Activated CD4-positive, alpha-beta T cell treated with anti-CD3 and anti-CD28 coated beads for 24 hours (primary cell): ENCODE data around the gene NUDT14.

Source experiments
- DNase-seq, 2 donors: peaks; one replicate each; pipeline ENCODE4 v3.0.0-alpha.2; 2020; ENCODE audit warnings: low read depth in 2 of 2

NUDT14 gene

DNA sequence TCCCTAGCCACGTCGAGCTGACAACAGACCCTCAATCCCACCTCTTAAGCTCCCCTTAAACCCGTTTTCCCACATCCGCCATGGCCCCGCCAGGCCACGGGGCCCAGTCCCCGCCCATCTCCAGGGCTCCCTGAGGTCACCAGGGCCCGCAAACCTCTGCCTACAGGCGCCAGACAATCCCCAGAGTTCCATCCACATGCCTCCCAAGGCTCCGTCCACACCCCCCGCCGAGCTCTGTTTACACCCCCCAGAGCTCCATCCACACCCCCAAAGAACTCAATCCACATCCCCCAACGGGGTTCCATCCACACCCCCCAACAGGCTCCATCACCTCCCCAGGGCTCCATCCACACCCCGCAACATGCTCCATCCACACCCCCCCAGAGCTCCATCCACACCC, 21.8 kb downstream of the NUDT14 start:
- no peak for DNase-seq

GRCh38 chr14:105158794-105159193, 22.3 kb downstream of the NUDT14 start:
- DNase-seq: no peak

DNA sequence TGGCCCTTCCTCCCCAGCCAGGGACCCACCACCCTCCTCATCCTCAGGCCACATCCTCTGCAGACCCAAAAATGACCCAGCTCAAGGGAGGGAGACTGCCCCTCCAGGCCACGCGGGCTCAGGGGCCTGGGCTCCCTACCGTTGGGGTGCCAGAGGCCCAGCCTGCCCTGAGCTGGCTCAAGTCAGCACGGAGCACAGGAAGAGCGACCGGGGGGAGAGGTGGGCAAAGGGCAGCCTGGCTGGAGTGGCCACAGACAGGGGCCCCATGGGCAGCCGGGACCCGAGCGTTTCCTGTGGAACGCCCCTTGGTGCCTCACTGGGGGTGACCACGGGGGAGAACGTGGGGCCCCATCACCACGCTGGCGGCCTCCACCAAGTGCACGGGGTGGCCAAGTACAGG, 23.2 kb downstream of the NUDT14 start:
- DNase-seq: no peak

- DNase-seq: no peak
These were observed 24.4 kb downstream of the NUDT14 start for GRCh38 chr14:105156414-105157375.

DNA sequence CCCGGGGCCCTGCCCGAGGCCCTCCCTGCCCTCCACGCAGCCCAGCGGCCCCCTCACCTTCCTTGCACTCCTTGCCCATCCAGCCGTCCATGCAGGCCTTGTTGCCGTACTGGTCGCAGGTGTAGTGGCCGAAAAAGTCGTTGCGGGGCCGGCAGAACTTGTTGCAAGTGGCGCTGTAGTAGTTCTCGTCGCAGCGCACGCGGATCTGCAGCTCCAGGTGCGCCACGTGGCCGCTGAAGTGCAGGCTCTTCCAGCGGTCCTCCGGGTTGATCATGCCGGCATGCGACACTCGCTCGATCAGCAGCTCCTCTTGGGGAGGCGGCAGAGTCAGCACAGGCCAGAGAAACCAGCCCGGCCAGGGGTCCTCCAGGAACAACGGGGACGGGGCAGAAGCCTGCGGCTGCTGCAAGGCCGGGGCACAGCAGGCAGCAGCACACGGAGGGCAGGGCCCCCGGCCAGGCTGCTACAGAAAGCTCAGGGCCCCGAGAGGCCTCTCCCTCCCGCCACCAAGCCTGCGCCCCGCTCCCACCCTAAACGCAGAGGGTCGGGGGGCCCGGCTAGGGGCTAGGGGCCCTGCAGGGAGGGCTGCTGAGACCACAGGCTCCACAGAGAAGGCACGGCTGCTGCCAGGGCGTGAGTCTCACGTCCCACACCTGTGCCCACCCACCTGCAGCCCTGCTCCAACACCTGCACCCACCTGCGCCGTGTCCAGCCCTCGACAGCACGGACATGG, 25.3 kb downstream of the NUDT14 start:
- DNase-seq: no peak

DNA sequence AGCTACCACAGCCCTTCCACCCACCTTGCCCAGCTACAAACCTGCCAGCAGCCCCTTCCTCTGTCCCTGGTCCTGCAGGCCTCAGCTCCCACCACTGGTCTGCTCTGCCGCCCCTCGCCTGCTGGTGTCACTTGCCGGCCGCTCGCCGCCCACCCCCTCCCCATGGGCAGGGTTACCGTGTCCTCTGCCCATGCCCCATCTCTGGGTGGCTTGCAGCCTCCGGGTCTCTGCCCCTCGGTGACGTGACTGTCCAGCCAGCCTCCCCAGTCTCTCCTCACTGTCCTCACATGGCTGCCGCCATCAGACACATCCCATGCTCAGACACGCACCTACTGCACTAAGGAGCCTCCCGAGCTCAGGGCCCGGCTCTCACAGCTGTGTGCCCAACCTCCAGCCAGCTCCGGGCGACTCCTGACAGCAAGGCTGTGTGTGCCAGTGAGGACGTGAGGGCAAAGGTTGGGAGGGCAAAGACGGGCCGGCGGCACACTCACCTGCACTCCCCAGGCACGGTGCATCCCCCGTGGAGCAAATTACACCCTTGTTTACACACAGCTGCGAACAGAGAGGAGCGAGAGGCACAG, 26.0 kb downstream of the NUDT14 start:
- DNase-seq: no peak

DNA sequence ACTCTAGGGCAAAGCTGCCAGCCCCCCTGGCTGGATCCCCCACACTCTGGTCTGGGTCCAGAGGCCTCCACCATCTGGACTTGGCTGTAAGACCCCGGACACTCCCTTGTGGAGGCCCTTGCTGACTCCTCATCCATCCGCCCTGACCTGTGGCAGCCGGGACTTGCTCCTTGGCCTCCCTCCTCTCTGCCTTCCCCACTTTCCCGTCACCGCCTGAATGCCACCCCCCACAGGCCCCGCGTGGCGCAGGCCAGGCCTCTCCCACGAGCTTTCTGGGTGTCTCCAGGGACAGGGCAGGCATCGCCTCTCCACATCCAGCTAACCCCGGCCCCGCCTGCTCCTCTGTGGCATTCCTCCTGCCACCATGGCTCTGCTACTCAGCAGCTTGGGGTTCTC, 26.6 kb downstream of the NUDT14 start:
- DNase-seq: no peak

GRCh38 chr14:105153739-105154475, 27.2 kb downstream of the NUDT14 start:
- no peak for DNase-seq

- DNase-seq: no peak
These were observed 27.8 kb downstream of the NUDT14 start for GRCh38 chr14:105153331-105153731.

- DNase-seq: no peak
These were observed 28.3 kb downstream of the NUDT14 start for GRCh38 chr14:105152794-105153241.

DNA sequence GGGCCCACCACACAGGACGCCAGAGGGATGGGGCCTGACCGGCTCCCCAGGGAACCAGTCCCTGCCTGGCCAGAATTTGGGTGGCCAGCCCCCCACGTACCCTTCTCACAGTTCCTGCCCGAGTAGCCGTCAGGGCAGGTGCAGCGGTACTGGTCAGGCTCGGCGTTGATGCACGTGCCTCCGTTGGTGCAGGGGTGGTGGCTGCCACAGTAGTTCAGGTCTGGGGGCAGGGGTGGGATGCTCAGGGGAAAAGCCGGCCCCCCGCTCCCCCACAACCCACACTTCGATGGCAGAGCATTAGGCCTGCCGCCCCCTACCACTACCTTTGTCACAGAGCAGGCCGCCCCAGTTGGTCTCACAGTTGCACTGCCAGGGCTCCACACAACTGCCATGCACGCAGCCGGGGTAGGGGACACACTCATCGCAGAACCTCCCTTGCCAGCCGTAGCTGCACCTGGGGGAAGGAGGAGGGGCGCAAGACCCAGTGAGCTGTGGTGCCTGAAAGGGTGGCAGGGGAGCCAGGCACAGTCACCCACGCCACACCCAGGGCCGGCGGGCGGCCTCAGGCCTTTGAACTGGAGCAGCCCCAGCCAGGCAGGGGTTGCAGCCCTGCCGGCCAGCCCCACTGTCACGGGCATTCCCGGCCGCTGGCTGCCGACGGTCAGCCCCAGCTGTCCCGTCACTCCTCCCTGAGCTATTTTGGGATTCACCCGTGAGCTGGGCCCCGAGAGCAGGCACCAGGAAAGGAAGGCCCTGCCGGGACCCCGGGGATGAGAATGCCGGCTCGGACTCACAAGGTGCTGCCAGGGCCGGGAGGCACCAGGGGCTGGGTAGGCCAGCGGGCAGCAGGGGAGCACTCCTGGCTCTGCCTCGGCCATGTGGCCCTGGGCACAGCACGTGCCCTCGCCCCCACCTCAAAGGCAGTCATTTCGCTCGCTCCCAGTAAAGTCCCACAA, 29.0 kb downstream of the NUDT14 start:
- no peak for DNase-seq

- DNase-seq: no peak
These were observed 29.9 kb downstream of the NUDT14 start for GRCh38 chr14:105151084-105151837.

GRCh38 chr14:105150368-105151083, 30.6 kb downstream of the NUDT14 start:
- DNase-seq: no peak

GRCh38 chr14:105150026-105150367, 31.1 kb downstream of the NUDT14 start:
- no peak for DNase-seq

GRCh38 chr14:105149146-105149781, 31.8 kb downstream of the NUDT14 start:
- no peak for DNase-seq

DNA sequence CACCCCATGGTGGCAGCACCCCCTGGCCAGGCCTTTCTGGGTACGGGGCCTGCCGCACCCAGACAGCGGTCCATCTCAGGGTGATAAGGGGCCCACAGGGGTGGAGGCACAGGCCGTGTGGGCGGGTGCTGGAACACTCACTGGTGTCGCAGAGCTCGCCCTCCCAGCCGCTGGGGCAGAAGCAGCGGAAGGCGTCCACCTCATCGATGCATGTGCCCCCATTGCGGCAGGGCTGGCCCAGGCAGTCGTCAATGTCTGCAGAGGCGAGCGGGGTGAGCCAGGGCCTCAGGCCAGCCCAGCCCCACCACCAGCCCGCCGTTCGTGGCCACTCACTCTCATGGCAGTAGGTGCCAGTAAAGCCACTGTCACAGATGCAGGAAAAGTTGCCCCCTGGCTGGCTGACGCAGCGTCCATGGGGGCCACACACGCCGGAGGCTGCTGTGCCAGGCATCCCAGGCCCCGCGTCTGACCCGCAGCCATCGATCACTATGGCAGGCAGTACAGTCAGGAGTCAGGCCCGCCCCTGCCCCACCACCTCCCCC, 32.4 kb downstream of the NUDT14 start:
- DNase-seq: no peak

- DNase-seq: no peak
These were observed 33.2 kb downstream of the NUDT14 start for GRCh38 chr14:105147671-105148603.
